GM21723 (cell line): ENCODE results near the gene PIH1D2.
"Not testable (repeated sequence)": the region's sequence is repeated elsewhere in the genome, so short reads cannot be mapped to it uniquely, and the experiment has no call there.

Experiments used
- ATAC-seq: cut with Tn5 transposase; IDR thresholded peaks from one replicate; pipeline ENCODE4 v1.9.1; 2021; ENCODE audit warnings: mild to moderate bottlenecking, moderate library complexity; ENCODE audit not compliant: unreplicated experiment

Gene PIH1D2

GRCh38 chr11:112073941-112074811 is at the start of gene PIH1D2, which contains the start of gene NKAPD1:
TSS of gene PIH1D2 (minus strand) at chr11:112074017. CDS start at chr11:112073174, 843 bp downstream.
TSS of gene NKAPD1 (plus strand) at chr11:112074299. CDS start at chr11:112075575, 1,276 bp downstream.
- ATAC-seq: peak; percentile 93

- no peak for ATAC-seq
These were observed 49.3 kb upstream of the PIH1D2 start for GRCh38 chr11:112123129-112123528.

- no peak for ATAC-seq
These were observed 48.3 kb upstream of the PIH1D2 start for GRCh38 chr11:112121981-112122615.

GRCh38 chr11:112118176-112118575 is 44.4 kb upstream of the PIH1D2 start:
- ATAC-seq: no peak

GRCh38 chr11:112115386-112115785 is 41.6 kb upstream of the PIH1D2 start:
- ATAC-seq: no peak

GRCh38 chr11:112114460-112114859 is 40.6 kb upstream of the PIH1D2 start:
- ATAC-seq: no peak

GRCh38 chr11:112113539-112114457 is 40.0 kb upstream of the PIH1D2 start:
- no peak for ATAC-seq

DNA sequence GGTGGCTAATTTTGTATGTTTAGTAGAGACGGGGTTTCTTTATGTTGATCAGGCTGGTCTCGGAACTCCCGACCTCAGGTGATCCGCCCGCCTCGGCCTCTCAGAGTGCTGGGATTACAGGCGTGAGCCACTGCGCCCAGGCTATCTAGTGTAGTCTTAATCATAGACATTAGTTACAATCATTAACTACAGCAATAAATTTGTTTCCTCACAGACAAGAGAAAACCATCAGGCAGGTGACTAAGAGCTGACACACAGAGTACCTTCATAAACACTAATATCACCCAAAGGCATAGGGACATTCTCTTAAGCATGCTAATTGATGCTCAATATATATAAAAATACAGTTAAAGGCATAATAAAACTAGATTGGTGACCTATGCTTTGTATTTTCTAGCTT is 32.3 kb upstream of the PIH1D2 start:
- no peak for ATAC-seq

DNA sequence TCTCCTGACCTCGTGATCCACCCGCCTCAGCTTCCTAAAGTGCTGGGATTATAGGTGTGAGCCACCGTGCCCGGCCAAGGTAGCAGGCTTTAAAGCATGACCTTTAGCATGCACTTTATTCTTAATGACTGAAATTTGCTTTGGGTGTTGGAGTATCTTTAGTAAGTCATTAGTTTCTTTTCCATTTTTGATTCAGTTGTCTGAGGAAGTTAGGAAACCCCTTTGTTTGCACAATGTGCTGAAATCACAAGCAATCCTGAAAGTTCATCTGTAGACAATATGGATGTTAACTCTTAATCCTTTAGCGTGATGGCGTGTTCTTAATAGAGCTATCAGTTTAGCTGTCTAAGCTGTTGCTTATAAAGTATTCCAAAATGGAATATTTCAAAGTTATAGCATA is 29.6 kb upstream of the PIH1D2 start:
- no peak for ATAC-seq

DNA sequence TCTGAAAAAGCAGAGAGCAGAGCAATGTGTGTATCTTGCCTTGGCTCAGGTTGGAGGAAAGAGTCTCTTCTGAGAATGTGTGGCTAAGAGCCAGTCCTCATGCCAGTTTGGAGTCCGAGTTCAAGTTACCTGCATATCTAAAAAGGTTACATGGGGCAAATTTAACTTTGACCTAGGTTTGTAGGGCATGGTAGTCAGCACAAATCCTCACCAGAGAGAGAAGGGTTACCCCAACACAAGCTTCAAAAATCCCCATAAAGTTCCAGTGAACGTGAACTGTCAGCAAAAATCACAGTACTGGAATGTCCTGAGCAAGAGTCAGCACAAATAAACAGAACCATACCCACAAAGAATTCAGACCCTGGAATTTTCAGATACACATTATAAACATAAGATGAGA is 26.6 kb upstream of the PIH1D2 start:
- ATAC-seq: no peak

DNA sequence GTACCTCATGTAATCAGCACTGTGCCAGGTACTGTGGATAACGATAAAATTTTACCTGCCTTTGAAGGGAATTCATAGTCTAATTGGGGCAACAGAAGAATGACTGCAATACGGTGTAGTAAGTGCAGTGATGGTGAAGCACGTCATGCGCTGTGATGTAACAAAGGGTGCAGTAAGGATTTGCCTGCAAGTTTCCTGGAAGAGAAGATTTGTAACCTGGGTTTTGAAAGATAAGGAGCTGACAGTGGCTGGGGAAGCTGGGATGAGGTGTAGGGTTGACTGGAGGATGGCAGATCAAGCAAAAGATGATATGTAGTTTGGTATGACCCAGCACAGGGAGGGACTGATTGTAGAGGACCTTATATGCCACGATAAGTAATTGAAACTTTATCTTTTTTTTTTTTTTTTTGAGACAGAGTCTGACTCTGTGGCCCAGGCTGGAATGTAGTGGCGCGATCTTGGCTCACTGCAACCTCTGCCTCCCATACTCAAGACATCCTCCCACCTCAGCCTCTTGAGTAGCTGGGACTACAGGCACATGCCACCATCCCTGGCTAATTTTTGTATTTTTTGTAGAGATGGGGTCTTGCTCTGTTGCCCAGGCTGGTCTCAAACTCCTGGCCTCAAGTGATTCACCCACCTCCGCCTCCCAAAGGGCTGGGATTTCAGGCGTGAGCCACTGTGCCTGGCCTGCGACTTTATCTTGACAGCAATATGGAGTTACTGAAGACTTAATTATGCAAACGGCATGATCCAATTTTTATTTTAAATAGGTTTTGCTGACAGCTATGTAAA is 24.1 kb upstream of the PIH1D2 start:
- ATAC-seq: no peak

DNA sequence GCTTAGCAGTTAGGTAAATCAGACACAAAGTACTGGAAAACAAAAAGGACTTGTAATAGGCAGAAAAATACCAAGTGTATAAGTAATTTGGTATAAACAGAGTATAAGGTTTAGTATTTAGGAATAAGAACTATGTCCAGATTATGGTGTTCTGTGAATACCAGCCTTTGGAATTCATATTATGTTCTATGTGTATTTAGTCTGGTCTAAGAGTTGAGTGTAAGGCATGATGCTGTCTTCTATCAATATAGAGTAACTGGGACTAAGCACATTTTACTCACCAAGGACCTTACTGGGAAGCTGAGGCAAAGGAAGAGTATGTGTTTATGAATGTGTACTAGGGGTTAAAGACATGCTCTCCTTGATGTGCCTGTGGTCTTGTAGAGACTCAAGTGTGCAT is 22.4 kb upstream of the PIH1D2 start:
- no peak for ATAC-seq

- ATAC-seq: not testable (repeated sequence)
These were observed 21.5 kb upstream of the PIH1D2 start for GRCh38 chr11:112095302-112095701.

DNA sequence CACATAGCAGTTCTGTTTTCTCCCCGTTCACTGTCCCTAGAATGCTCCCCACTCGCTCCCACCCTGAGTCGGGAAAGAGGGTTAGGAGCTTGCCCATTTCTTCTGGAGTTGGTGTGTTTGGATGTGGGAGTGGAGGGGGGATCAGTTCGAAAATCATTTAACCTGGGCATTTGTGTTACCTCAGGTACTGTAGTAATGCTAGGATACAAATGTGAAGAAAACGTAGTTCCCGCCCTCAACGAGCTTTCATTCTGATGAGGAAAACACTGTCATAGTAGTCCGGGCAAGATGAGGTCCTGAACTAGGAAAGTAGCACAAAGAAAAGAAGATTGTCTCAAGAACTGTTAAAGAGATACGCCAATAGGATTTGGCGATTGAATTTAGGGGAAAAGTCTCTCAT is 13.4 kb upstream of the PIH1D2 start:
- ATAC-seq: no peak

DNA sequence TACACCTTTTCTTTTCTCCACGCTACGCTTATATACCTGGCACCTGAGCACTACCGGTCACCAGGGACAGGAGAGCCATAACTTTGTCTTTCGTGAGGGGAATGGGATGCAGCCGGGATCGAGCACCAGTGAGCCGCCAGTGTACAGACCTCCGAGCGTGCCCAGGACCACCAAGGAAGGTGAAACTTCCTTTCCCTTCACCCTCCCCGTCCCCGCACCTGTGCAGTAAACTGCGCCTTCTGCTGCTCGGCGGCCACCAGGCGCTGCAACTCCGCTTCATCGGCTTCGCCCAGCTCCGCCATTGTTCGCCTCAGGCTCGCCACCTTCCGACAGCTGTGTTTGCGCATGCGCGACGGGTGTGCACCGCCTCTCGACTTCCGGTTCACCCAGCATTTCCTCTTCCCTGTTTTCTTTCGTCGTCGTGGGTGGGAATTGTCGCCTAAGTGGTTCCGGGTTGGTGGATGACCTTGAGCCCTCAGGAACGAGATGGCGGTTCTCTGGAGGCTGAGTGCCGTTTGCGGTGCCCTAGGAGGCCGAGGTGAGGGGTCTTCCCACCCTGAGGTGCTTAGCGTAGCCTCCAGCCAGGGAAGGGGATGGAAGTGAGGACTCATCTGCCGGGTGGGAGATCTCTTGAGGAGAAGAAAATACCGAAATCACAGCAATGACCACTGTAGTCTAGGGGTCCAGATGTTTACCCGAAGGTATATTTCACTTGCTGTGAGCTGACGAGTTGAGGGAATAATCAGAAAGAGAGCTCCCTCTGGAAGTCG is 12.8 kb upstream of the PIH1D2 start, which contains the start of the genes SDHD and TIMM8B:
TSS of gene SDHD (plus strand) at position 452 of the 770 bp plus-strand sequence. CDS start at position 487, 35 bp downstream.
TSS of gene TIMM8B (minus strand) at position 335 of the 770 bp plus-strand sequence. CDS start at position 302, 33 bp downstream.
- ATAC-seq: peak; percentile 90

- ATAC-seq: peak; percentile 35
These were observed 12.1 kb upstream of the PIH1D2 start for GRCh38 chr11:112085822-112086421.

DNA sequence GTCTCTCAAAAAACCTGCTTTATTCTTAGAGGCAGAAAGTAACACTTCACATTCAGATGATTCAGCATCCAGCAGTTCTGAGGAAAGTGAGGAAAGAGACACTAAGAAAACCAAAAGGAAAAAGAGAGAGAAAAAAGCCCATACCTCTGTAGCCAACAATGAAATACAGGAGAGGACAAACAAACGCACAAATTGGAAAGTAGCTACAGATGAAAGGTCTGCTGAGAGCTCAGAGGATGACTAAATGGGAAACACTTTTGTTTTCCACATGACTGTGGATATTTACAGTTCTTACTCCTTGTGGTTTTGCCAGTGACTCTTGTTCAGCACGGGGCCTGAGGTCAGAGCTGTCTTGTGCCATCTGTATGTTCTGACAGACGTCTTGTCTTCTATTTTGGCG is 8.9 kb upstream of the PIH1D2 start:
- no peak for ATAC-seq

- no peak for ATAC-seq
These were observed 10.9 kb downstream of the PIH1D2 start for GRCh38 chr11:112062923-112063322.

DNA sequence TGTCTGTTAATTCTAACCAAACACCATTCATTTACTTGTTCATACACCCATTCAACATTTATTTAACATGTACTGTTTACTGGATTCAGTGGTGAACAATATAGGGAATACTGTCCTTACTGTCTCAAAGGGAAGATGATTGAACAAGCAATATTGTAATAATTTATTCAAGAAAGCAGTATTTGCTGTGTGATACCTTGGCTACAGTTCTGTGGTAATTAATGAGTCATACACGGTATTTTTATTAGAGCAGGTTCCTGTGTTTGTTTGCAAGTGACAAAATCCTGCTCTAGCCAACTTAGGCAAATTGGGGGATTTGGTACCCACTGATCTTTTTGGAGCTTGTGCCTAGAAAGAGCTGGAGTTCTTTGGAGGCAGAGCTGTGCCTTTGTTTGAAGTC is 15.7 kb downstream of the PIH1D2 start:
- ATAC-seq: no peak
